HepG2 (cell line): ENCODE results near the gene ABCA13. TPM values are rescaled to one million over a fixed set of nuclear protein-coding genes. Genes with fewer than 3 reads are reported as not detected.
A peak's percentile ranks its signal among the peaks of the same experiment; 100 is the strongest.

Experiments used
- ATAC-seq: fragments of 200-7000 bp; cut with Tn5 transposase; 3 replicates; pipeline ENCODE4 v1.9.1; 2020; ENCODE audit warnings: mild to moderate bottlenecking, moderate library complexity
- BruUV-seq: library from RNA; stranded (reverse); fragments of 400-500 nt; replicated peaks from 2 replicates; lab custom pipeline; 2021; lab: Mats Ljungman, UMichigan
- CTCF ChIA-PET: fragments of 300-600 bp; formaldehyde crosslinking; extraction: SDS; loops from one replicate; lab custom pipeline; 2021; ENCODE audit warnings: low total read pairs, inconsistent platforms, low intra/inter-chr PET ratio; lab: Yijun Ruan, JAX
- POLR2A ChIA-PET: fragments of 350-600 bp; sonication (Branson Sonifier 250); formaldehyde crosslinking; loops from one replicate; lab custom pipeline; 2020; ENCODE audit warnings: antibody characterized with exemption, inconsistent platforms; lab: Yijun Ruan, JAX
- DNase-seq: peaks from one replicate; pipeline ENCODE4 v3.0.0-alpha.2; 2015; ENCODE audit warnings: low spot score
- FAIRE-seq: peaks from 3 replicates; lab custom pipeline; 2011; peaks lifted over from hg19 to GRCh38; lab: Jason Lieb, UNC
- H2AFZ ChIP-seq: one replicate; pipeline ENCODE4 v1.6.1; 2011; ENCODE audit warnings: low read length, inconsistent platforms
- H3K27ac ChIP-seq: fragments of 300-600 bp; 3 replicates; pipeline ENCODE4 v1.8.0; 2011; ENCODE audit warnings: mixed run types, mild to moderate bottlenecking, mixed read lengths, low read length, inconsistent platforms; ENCODE audit not compliant: insufficient read depth; ENCODE audit errors: extremely low read length
- H3K27me3 ChIP-seq, 2 experiments: fragments of 200-600 bp in 1 of 2; 2 replicates in 1 of 2; 3 replicates in 1 of 2; pipeline versions ENCODE4 v1.6.0 to v1.8.0; 2011; ENCODE audit warnings: low read length in 2 of 2, mild to moderate bottlenecking in 2 of 2, moderate library complexity in 2 of 2, inconsistent platforms in 1 of 2; ENCODE audit not compliant: insufficient read depth in 2 of 2, control insufficient read depth in 1 of 2
- H3K36me3 ChIP-seq, 2 experiments: fragments of 200-600 bp in 1 of 2; replicated peaks in 1 of 2; 2 replicates in 1 of 2; 3 replicates in 1 of 2; pipeline versions ENCODE4 v1.5.1 to v1.8.0; 2011; ENCODE audit warnings: low read length in 2 of 2, inconsistent platforms in 1 of 2; ENCODE audit not compliant: insufficient read depth in 2 of 2, control insufficient read depth in 1 of 2
- H3K4me1 ChIP-seq: 2 replicates; pipeline ENCODE4 v1.5.1; 2012; ENCODE audit warnings: low read length, inconsistent platforms; ENCODE audit not compliant: insufficient read depth
- H3K4me2 ChIP-seq: 2 replicates; pipeline ENCODE4 v1.6.0; 2011; ENCODE audit warnings: low read depth, low read length, inconsistent platforms
- H3K4me3 ChIP-seq, 3 experiments: fragments of 200-600 bp in 1 of 3; sonication (generic), shearing (Covaris generic) in 1 of 3; replicated peaks in 1 of 3; 2 replicates each; pipeline ENCODE4 v1.5.1; 2011 to 2016; ENCODE audit warnings: low read length in 3 of 3, inconsistent platforms in 2 of 3, low read depth in 2 of 3, mild to moderate bottlenecking in 2 of 3, control low read depth in 1 of 3, mixed read lengths in 1 of 3; ENCODE audit not compliant: insufficient read depth in 1 of 3
- H3K79me2 ChIP-seq: one replicate; pipeline ENCODE4 v1.6.1; 2011; ENCODE audit warnings: low read length, inconsistent platforms; ENCODE audit not compliant: insufficient read depth
- H3K9ac ChIP-seq: 2 replicates; pipeline ENCODE4 v1.6.0; 2011; ENCODE audit warnings: mild to moderate bottlenecking, low read depth, low read length, inconsistent platforms; ENCODE audit not compliant: insufficient read depth
- H3K9me3 ChIP-seq: 2 replicates; pipeline ENCODE4 v1.5.1; 2012; ENCODE audit warnings: mild to moderate bottlenecking, low read length
- H4K20me1 ChIP-seq: 2 replicates; pipeline ENCODE4 v1.6.0; 2011; ENCODE audit warnings: inconsistent platforms, mild to moderate bottlenecking, low read length, moderate library complexity; ENCODE audit not compliant: insufficient read depth
- CTCF ChIP-seq: sonication (generic); formaldehyde crosslinking; IDR thresholded peaks from 2 replicates; pipeline ENCODE4 v1.5.0; 2020; ENCODE audit warnings: mild to moderate bottlenecking, missing genetic modification reagents, moderate library complexity
- RFX5 ChIP-seq: IDR thresholded peaks from 2 replicates; pipeline ENCODE4 v1.6.1; 2011; ENCODE audit warnings: low read depth, low read length, improper control_type of control experiment
- SMC3 ChIP-seq: IDR thresholded peaks from 2 replicates; pipeline ENCODE4 v1.6.1; 2011; ENCODE audit warnings: low read length, improper control_type of control experiment
- SP140L ChIP-seq: sonication (generic); formaldehyde crosslinking; IDR thresholded peaks from 2 replicates; pipeline ENCODE4 v1.4.0; 2020; ENCODE audit warnings: missing genetic modification reagents, borderline replicate concordance
- STAG1 ChIP-seq: sonication (generic); formaldehyde crosslinking; IDR thresholded peaks from 2 replicates; pipeline ENCODE4 v1.4.0; 2020; ENCODE audit warnings: missing genetic modification reagents
- UBTF ChIP-seq: sonication (generic); formaldehyde crosslinking; IDR thresholded peaks from 2 replicates; pipeline ENCODE4 v1.4.0; 2020; ENCODE audit warnings: mild to moderate bottlenecking, missing genetic modification reagents
- ZNF230 ChIP-seq: sonication (generic); formaldehyde crosslinking; IDR thresholded peaks from 2 replicates; pipeline ENCODE4 v1.4.0; 2020; ENCODE audit warnings: mild to moderate bottlenecking, missing genetic modification reagents
- ZNF33A ChIP-seq: sonication (generic); formaldehyde crosslinking; IDR thresholded peaks from 2 replicates; pipeline ENCODE4 v1.5.1; 2020; ENCODE audit warnings: missing genetic modification reagents, mild to moderate bottlenecking, moderate library complexity, borderline replicate concordance
- whole genome bisulfite sequencing: methylation state at CpG from one replicate; pipeline ENCODE4 v1.1.6; 2017; ENCODE audit warnings: low lambda C conversion rate; 5-methylcytosine and 5-hydroxymethylcytosine counted together
- in situ Hi-C: cut with HindIII; loops from 2 replicates; pipeline ENCODE4 v1.10.0; 2017; ENCODE audit warnings: low pct_unique_long_range_greater_than_20kb; ENCODE audit not compliant: extremely low pct_ligation_motif_present
- intact Hi-C: fragments of 100-400 bp; cut with micrococcal nuclease; formaldehyde crosslinking; loops from one replicate; pipeline ENCODE4 v1.10.0; 2022; ENCODE audit not compliant: unreplicated experiment
- polyA plus RNA-seq, 8 experiments: library from polyadenylated mRNA; depleted of rRNA in 3 of 8; stranded (reverse) in 7 of 8; unstranded in 1 of 8; fragments of >200 nt; fragmentation: Illumina TruSeq in 4 of 8; extraction: Trizol in 4 of 8; gene quantifications; 2 replicates each; pipeline versions ENCODE4 v1.2.1 to v1.2.3, GENCODE V29; 2011 to 2016; ENCODE audit warnings: low read depth in 4 of 8, missing spikeins in 1 of 8, mixed read lengths in 1 of 8; ENCODE audit not compliant: insufficient read depth in 1 of 8
- total RNA-seq, 5 experiments: library from RNA; depleted of rRNA; stranded (reverse); fragments of >200 nt; fragmentation: Illumina TruSeq; extraction: Trizol; gene quantifications; 2 replicates each; pipeline ENCODE4 v1.2.3, GENCODE V29; 2016; ENCODE audit warnings: low read depth in 1 of 5
- TF ChIP-seq, protein P1 (sequence below): IDR thresholded peaks from 2 replicates; pipeline ENCODE4 v1.6.1; 2016; ENCODE audit warnings: missing compliant biosample characterization, missing genetic modification reagents, borderline replicate concordance

ABCA13 gene
- total and polyA plus RNA-seq, 2 of the 13 experiments (the other 11 are each of a cell fraction or from before 2014, with no cell fraction given), result 0.03 TPM; not detected in 1

DNA sequence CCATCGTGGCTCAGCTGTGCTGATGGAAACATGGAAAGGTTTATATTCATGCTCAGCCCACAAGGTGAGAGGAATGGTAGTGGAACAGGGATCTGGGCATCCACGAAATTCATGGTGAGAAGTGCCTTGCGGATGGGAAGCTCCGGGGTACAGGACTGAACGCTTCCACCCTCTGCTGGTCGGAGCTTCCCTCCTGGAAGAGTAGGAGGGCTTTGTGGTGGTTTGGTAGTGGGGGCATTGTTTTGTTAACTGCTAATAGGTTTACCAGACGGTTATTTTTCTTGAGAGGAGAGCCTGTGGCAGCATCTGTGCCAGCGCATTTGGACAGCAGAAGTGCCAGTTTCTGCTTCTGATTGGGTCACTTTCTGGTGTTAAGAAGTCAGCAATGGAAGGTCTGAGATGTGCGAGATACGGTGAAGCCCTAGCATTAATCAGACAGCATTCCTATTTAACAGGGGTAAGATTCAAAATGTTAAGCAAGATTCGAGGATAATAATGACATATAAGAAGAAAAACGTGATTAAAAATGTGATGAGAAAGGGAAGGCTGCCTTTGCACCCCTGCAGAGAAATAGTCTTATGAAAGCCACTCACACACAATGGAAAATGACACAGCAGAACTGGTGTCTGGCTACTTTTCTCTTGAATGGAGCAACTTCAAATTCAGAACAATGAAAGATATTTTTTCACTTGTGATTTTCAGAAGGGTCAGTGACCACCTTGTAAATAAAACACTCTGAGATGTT, 17.7 kb downstream of the ABCA13 start:
- H3K9ac ChIP-seq, result no peak overlapping the region
- ATAC-seq (peak; percentile 50; the same call in 2 of the 3 replicates), DNase-seq (no peak), FAIRE-seq (no peak)
- H3K79me2 ChIP-seq, result no peaks in the 10 kb centered on the region
- WGBS, result 9% methylated on average over 12 of the region's 12 CpGs
- no peaks in the 10 kb centered on the region; the same call in 1 of the 2 replicates for H3K9me3 ChIP-seq
- no peak overlapping the region for H2AFZ ChIP-seq
- ChIA-PET CTCF (no interaction called here), POLR2A (no interaction called here)
- intact Hi-C loops (no loop called here), in situ Hi-C loops (no loop called here)
- TF ChIP-seq RFX5, result no peak
- TF ChIP-seq STAG1 (CRISPR knock-in tag), result peak; percentile 29
- TF ChIP-seq UBTF, result no peak
- TF ChIP-seq CTCF (CRISPR knock-in tag), result peak; percentile 34
- peak; percentile 13; the same call in 1 of the 2 replicates for TF ChIP-seq SMC3
- TF ChIP-seq, protein P1, sequence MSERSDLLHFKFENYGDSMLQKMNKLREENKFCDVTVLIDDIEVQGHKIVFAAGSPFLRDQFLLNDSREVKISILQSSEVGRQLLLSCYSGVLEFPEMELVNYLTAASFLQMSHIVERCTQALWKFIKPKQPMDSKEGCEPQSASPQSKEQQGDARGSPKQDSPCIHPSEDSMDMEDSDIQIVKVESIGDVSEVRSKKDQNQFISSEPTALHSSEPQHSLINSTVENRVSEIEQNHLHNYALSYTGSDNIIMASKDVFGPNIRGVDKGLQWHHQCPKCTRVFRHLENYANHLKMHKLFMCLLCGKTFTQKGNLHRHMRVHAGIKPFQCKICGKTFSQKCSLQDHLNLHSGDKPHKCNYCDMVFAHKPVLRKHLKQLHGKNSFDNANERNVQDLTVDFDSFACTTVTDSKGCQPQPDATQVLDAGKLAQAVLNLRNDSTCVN (CRISPR knock-in tag), result no peak
- TF ChIP-seq ZNF230 (CRISPR knock-in tag), result no peak
- TF ChIP-seq ZNF33A (CRISPR knock-in tag), result no peak
- TF ChIP-seq SP140L (CRISPR knock-in tag), result no peak
- no TSS peak for BruUV-seq
- no peak overlapping the region for H3K4me3 ChIP-seq
- no peak overlapping the region for H3K4me2 ChIP-seq
- H4K20me1 ChIP-seq, result no peaks in the 10 kb centered on the region
- no peaks in the 10 kb centered on the region for H3K4me1 ChIP-seq
- H3K36me3 ChIP-seq, result no peaks in the 10 kb centered on the region
- H3K27me3 ChIP-seq, result no peaks in the 10 kb centered on the region
- no peak overlapping the region for H3K27ac ChIP-seq
